NCI-H1105 (cell line): ENCODE measurements around the gene A3GALT2.

Source experiments
- DNase-seq: peaks from one replicate; lab custom pipeline; 2025; lab: John Stamatoyannopoulos, UW

The A3GALT2 gene

DNA sequence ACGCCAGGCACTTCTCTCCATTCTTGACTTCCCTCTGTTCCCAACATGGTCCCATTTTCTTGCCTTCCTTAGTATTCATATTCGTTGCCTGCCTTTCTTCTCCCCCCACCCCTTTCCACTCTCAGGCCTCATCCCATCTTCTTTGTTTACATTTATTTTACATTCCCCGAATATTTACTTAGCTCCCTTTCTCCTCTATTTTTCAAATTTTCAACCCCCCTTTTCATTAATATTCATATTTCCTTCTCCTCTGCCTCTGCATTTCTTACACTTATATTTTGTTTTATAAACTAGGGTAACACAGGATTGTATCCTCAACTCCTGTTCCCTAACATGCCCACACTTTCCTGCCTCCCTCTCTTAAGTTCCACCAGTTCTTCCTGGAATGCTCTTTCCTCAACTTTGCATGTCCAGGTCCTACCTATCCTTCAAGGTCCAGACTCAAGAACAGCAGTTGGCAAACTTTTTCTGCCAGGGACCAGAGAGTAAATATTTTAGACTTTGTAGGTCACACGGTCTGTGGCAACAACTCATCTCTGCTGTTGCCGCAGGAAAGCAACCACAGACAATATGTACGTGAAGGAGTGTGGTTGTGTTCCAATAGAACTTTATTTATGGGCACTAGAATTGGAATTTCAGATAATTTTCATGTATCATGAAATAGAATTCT, 29.8 kb upstream of the A3GALT2 start:
- DNase-seq = no peak

DNA sequence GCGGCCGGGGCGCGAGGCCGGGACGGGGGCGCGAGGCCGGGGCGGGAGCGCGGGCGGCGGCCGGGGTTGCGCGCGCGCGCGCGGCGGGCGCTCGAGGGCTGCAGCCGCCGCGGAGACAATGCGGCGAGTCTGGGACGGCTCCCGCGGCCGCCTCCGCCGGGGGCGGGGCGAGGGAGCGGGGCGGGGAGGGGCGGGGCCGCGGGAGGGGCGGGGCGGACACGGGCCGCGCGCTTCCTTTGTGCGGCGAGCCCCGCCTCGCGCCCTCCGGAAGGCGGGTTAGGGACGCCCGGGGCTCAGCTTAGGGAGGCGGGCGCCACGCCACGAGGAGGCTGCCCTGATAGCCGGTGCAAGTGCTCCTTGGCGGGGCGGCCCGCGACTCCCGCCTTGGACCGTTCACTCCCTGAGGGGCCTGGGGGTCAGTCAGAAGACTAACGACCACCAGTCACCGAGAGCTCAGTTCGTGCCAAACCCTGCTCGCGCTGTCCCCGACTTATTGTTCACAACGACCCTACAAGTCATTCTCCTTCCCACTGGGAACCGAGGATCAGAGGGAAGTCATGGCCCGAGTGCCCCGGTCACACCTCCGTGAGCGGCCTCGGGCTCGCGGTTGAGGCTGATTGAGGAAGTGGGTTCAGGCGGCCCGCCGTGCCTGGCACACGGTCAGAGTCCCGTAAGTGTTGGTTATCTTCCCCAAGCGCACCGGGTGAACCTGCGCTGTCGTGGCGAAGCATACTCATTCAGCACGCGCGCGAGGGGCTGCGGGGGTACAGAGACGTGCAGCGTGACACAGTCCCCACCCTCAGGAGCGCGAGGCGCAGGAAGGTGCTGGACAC, 29.1 kb upstream of the A3GALT2 start:
- peak; percentile 81 for DNase-seq

DNA sequence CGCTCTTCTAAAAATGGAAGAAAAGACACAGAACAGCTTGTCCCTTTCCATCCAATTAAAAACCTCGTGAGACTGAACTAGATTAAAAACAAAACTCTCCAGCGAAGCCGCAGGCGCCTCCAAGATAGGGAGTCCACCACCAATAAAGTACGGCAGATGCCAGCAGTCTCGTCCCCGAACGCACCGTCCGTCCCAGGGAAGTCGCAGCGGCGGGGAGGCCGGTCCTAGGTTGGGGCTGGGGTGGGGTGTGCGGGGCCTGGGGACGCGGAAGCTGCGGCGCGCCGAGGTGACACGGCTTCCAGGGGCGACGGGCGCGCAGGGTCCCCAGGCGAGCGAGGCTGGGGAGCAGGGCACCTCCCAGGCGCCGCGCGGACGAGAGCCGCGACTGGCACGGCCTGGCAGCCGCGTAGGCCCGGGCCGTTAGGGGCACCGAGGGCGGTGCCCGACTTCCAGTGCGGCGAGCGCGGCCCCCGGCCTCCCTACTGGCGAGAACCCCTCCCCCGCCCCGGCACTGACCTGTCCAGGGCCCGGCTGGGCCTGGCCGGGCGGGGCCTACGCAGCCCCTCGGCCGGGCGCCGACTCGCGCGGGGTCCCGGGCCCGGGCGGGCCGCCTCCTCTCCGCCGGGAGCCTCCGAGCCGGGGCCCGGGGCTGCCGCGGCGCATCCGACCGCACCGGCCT, 28.3 kb upstream of the A3GALT2 start:
- DNase-seq = peak; percentile 13

DNA sequence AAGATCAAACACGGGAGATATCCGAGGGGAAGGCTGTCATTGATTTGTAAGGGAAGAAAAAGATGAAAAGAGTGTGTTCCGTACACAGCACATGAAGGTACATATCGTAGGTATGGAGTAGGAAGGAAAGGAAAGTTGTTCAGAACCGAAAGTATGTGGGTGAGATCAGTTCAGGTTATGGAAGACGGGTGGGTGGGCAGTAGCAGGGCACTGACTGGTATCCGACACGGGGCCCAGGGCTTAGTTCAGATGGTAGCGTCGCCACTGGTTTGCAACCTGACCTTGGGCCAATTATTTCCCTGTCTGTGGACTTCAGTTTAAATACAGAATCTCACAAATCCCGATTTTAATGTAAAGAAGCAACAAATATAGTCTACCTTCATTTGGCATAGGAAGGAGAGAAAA, 27.8 kb upstream of the A3GALT2 start:
- no peak for DNase-seq

DNA sequence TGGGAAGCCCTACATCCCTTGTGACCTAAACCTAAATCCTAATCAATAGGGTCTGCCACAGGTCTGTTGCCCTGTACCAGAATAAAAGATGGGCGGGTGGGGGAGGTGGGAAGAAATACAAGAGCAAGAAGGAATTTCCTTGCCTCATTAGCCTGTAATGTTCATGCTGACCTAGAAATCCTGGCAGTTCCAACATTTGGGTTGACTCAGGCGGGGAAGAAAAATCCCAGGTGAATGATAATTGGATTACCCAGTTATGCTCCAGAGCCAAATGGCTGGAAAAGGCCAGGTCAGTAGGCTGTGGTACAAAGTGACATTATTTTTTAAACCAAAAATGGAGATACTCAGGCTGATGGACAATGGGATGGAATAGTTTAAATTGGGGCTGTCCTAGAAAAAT, 27.3 kb upstream of the A3GALT2 start:
- no peak for DNase-seq

DNA sequence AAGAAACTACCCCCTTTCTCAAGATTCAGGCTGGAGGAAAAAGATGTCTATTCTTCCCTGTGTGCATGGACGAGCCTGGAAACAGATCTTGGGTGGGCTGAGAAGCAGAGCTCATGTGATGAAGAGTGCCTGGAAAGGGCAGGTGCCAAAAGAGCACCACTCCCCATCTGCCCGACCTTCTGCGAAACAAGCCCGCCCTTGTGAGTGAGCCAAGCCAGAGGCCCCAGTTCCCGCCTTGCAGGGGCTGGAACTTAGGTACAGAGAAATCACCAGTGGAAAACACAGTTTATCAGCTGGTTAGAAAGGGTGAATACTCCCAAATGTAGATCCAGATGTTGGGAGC, 26.7 kb upstream of the A3GALT2 start:
- no peak for DNase-seq

DNA sequence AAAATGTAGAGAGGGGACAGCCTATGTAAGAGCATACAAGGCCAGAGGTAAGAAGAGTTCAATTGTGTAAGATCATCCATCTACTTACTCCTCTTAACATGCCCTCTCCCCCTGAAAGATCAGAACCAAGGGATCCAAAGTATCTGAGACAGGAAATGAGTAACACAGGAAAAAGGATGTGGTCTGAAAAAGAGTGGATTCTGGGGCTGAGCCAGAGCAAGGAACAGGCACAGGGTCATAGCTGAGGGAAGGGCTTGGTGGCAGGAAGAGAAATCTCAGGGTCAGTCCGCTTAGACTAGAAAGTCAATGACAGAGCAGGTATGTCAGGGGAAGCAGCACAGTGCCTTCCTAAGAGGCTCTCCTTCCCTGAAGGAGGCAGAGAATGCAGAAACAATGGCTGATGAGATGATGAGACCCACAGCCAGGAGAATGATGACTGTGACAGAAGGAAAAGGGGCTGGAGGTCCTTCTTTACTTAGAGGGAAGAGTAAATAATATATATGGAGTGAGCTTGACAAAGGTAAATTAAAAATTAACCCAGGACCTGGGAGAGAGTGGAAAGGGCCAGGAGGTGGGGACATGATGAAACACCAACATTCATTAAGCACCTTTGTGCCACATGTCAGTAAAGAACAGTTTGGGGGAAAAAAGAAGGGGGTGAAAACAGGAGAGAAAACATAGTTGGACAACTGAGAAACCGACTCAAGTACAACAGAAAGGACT, 26.2 kb upstream of the A3GALT2 start:
- no peak for DNase-seq

DNA sequence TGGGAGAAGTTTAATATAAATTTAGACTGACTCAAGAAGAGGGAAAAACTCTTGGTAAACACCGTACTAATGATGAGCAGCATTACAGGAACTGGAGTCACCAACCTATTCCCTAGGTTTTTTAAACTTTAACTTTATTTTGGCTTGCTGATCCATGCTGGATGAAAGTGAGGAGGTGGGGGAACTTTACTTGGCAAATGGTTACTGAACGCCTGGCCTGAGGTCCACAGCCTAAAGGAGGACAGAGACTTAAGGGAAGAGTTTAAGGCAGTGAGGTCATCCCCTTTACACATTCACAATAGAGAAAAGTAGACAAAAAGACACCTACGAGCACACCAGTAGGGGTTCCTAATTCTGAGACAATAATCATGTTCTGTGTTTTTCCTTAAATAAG, 25.6 kb upstream of the A3GALT2 start:
- DNase-seq = no peak

DNA sequence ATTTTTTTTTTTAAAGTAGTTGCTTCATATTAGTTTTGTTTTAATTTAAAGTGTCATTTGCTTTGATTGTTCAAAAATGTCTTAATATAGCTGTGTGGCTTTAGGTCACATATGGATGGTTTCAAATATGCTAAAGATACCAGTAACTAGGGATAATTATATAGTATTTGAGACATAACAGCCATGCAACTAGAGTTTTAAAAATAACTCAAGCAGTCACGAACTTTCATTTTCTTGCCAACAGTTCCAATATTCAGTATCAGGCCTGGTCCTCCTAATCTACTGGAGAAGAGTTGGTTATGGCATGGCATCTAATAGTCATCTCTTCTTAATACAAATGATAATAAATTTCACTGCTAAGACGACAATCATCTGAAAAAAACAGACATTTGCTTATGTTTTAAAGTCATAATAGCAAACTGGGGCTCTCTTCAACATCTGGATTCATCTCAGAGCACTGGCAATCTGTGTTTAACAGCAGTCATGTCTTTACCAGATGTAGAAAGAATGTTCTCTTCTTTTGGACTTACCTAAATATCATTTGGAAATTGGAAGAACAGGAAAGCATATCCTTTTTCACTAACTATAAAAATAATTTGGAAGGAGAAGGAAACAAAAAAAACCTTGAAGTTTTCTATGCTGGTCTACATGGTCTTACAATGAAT, 24.1 kb upstream of the A3GALT2 start:
- DNase-seq = no peak

DNA sequence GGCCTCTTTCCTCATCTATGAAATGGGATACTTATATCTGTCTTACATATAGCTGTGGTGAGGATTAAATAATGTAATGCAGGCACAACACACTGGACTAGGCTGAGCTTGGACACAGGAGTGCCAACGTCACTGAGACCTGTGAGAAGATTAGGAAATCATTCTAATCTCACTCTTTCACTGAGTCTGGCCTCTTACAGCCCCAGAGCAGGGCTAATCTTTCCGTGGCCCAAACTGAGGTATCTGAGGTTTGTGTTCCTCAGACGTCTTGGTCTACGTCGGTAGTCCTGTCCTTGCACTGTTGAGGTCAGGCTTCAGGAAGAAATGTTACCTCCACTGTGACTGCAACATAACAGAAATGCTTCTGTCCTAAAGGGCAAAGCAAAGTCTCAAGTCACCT, 22.6 kb upstream of the A3GALT2 start:
- DNase-seq = no peak

DNA sequence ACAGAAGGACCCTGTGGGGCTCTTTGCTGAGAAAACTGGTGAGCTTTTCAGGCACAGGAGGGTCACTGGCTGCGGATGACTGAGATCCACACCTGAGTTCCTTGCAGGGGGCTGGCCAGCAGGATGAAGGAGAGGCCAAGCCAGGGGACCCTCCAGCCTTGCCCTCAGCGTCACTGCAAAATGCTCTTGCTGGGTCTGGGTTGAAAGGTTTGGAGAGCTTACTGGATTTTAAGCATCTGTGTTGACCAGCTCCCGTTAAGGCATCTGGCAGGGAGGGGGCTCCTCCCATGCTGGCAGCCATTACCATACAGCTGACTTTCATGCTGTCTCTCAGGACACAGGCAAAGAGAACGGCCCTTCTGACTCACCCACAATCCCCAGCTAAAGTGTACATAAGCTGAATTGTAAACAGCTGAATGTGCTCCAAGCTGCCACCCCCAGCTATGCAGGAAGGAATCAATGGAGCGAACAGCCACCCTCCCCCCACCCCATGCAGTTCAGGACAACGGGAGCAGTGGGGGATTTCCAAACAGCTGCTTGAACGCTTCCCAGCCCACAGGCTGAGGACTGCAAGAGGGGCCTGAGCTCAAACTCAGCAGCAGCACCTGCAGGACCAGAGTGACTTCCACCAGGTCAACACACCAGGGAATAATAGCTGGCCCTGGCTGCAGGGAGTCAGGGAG, 21.3 kb upstream of the A3GALT2 start:
- peak; percentile 80 for DNase-seq

DNA sequence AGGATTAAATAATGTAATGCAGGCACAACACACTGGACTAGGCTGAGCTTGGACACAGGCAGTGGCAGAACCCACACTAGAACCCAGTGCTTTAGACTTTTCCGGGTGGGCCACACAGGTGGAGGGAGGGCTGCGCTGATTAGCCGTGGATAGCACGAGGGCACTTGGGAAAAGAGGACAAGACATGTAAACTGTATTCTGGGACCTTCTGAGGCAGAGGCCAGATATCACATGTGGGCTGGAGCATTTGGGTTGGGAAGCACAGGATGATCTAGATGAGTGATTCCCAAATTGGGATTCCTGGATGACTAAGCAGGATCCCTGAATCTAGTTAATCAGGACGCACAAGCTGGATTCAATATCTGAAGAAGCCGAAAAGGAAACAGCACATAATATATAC, 20.3 kb upstream of the A3GALT2 start:
- no peak for DNase-seq

DNA sequence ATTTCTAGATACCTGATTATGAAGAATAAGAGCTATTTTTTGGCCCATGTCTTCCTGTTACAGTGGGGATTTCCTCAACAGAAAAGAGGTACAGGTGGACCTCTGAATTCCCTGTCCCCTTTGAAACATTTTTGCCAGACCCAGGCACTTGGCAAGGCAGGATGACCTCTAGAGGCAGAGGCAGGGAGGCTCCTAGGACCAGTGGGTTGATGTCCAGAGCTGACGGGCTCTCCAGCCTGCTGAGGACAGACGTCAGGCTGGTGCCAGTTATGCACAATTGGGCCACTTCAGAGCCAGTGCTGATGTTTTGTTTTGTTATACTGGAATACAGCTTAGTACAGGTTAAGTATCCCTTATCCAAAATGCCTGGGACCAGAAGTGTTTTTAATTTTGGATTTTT, 18.5 kb upstream of the A3GALT2 start:
- DNase-seq = no peak

DNA sequence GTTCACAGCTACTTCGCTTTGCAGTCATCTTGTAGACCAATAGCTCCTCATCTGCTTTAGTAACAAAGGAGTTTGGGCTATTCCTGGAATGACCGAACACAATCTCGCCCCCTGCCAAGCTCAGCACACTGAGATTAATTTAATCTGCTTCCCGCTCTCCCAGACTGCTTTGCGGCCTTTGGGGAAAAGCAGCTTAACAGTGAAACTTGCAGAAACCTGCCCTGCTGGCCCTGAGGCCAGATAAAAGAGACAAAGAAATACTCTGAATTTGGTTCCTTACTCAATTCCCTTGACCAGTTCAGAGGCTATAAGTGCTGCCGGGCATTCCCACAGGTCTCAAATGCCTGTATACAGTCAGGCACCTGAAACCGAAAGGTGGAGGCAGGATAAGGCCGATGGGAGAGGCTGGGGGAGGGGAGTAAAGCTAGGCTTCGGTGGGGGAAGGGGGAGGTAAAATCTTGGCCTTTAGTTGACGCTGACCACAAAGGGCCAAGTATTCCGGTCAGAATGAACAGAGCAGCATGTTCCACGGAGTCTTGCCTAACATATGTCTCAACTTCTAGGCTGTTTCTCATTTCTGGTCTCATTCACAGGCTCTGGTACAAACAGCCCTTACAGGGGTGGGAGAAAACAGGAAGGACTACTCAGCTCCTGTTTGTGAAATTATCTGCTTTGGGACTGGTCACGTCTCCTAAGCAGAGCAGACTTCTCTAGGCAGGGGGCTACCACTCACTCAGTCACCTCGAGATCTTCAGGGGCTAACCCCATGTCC, 17.7 kb upstream of the A3GALT2 start:
- DNase-seq = no peak

DNA sequence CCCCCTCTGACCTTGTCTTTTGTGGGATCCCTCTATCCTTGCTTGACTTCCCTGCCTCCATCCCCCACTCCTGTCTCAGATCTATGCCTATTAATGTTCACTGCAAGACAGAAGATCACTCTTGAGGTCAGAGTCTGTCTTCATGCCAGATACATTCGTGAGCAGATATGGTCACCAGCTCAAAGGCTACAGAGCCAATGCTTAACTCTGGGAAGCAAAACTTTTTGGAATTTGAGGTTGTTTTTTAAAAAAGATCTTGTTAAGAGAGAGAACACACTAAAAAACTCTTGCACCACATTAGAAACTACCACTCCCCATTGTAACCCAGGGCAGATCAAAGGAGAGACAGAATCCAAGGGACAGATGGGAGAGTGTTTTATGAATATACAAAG, 17.1 kb upstream of the A3GALT2 start:
- DNase-seq = no peak

DNA sequence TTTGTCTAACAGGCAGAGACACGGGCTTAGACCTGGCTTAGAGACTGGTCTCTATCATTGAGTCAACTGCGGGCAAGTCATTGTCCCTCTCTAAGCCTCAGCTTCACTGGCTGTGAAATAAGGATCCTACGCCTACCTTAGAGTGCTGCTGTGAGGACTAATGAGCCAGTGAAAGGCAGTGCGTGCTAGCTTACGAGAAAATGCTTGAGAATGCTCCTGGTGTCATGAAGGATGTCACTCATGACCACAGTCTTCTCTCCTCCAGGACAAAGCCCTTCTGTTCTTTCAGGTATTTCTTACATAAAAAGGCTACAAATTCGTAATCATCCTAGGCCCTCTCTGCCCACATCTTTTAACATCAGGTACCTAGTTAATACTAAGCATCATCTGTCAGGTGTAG, 16.5 kb upstream of the A3GALT2 start:
- DNase-seq = no peak

DNA sequence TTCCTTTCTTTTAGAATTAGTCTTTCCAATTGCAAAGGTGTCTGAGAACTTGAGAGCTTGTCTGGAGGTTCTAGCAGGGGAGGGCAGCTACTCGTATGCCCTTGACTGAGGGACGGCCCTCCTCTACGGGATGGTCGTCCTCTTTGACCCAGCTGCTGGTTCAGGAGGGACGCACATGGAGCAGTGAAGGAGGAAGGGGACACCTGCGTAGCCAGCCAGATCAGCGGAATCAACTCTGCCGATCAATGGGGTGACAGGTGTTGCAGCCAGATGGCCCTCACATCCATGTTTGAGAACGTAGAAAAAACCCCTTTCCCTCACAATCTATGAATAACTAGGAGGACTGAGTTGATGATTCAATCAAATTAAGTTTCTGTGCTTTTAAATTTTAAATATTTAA, 15.7 kb upstream of the A3GALT2 start:
- DNase-seq = no peak

DNA sequence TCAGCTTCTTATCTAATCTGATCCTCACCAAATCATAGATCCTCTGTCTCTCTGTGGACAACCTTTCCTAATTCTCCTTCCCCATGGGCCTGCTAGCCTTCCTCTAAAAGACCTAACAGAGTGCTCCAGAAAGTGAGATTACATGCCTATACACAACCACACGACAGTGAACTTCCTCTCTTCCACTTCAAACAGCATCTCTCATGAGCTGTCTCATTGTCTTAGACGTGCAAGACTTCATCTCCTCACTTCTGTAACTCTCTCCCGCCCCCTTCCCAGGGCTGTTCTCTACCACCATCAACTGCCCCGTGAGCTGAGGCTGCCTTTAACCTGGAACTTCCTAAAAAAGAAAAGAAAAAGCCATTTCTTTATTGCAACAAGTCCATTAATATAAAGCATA, 14.1 kb upstream of the A3GALT2 start:
- no peak for DNase-seq

DNA sequence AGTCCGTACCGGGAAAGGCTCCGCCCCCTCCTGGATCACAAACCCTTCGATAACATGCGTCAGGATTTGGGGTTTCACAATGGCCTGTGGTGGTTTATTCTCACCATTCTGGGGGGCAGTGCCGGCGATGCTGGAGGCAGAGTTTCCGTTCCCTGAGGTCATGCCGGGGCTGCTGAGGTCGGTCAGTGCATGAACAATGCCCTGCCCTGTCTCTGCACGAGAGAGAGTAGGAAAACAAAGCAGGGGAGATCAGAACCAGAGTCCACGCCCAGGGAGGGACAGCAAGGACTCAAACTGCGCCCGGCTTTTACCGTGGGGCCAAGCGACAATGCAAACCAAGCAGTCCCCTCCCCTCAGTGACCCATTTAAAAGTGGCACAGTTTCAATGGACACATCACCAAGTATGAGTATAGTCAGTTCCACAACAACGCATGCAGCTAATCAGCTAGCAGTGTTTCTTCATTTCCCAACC, 13.2 kb upstream of the A3GALT2 start:
- DNase-seq = no peak

DNA sequence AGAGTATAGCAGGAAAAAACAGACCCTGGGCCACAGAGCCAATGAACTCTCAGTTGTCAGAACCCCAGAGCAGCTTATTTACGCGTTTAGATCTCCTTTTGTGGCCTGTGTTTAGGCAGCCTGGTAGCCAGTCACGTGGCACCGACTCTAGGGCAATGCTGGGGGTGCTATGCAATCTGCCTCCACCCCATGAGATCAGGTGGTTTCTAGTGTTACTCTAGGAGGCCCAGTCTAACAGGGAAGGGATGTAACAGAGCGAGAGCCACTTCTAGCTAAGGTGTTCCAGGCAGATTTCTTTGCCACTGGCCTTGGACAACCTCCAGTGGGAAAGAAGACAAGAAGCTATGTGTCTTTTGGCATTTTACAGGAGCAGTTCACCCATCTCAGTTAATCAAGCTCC, 12.0 kb upstream of the A3GALT2 start:
- no peak for DNase-seq

DNA sequence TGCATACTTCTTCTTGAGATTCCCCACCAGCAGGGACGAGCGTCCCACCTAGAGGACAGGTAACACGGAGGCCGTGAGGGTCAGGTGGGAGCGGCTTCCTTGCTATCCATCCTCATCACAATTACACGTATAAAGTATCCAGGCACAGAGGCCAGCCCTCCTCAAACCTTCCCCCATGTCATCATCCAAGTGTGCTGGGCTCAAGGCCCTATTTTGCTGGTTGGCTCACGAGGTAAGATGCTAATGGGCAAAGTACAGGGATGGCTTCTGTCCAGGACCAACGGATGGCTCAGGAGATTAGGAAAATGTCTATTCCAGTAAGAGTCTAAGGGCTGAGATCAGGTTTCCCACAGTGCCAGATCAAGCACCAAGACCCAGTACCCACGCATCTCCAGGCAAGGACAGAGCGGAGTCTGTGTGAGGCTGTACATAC, 11.5 kb upstream of the A3GALT2 start:
- no peak for DNase-seq
